Sigmoid colon (tissue), 4 donors: ENCODE data around the gene RASA4B.
"Not testable (repeated sequence)": the region's sequence is repeated elsewhere in the genome, so short reads cannot be mapped to it uniquely, and the experiment has no call there.

Experiments
- CTCF ChIP-seq, 4 experiments: fragments of 450-650 bp in 3 of 4; fragments of 200-600 bp in 1 of 4; IDR thresholded peaks; one replicate each; pipeline ENCODE4 v1.5.1; 2016 to 2019; ENCODE audit warnings: antibody characterized with exemption in 4 of 4, mild to moderate bottlenecking in 3 of 4, moderate library complexity in 2 of 4
- EP300 ChIP-seq, 4 donors: sonication (generic); formaldehyde crosslinking; IDR thresholded peaks; one replicate each; pipeline ENCODE4 v1.6.1; 2017; ENCODE audit warnings: antibody characterized with exemption in 4 of 4
- POLR2A ChIP-seq, 2 donors: fragments of 450-650 bp; IDR thresholded peaks; one replicate each; pipeline ENCODE4 v1.6.1; 2016; ENCODE audit warnings: antibody characterized with exemption in 2 of 2, mild to moderate bottlenecking in 2 of 2, moderate library complexity in 2 of 2
- POLR2AphosphoS5 ChIP-seq, 4 donors: sonication (generic); formaldehyde crosslinking; IDR thresholded peaks; one replicate each; pipeline ENCODE4 v1.6.1; 2017; ENCODE audit warnings: antibody characterized with exemption in 4 of 4

GRCh38 chr7:102481962-102482361 lies 35.6 kb downstream of the RASA4B start:
- not testable (repeated sequence) for TF ChIP-seq CTCF, POLR2A, POLR2AphosphoS5, EP300 (IDR thresholded peaks at IDR 0.05)
